ENCODE data around the gene PTPRG.

PTPRG gene

DNA sequence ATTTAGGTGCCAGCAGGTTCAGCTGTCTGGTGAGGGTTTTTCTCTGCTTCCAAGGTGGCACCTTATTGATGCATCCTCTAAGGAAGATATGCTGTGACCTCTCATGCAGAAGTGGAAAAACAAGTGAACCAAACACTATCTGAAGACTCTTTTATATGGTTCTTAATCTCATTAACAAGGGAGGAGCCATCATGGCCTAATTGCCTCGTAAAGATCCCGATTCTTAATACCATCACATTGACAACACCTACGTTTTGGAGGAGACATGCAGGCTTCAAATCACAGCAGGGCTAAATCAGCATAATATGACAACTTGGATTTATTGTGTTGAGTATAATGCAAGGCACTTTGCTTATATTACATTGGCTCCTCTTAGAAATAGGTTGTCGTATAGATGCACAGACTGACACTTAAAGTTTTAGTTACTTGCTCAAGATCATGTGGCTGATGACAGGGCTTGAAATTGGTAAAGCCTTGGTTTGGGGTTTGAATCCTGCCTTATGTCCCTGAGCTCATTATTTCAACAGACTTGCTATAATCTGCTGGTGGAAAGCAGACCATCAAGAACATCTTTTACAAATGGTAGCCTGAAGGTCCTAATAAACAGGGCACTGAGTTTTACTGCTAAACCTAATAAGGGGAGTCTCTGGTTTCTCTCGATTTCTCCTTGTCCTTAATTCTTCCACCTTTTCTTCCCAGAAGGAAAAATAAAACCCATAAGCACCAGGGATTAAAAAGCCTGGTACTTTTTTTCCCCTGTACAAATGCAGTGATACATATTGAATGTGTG lies 88.2 kb downstream of the PTPRG start:
- DNase-seq = no peak
- TF ChIP-seq GATA1 (IDR thresholded peaks at IDR 0.05; ENCODE audit: low read depth, low read length) (no peak), POLR2A (IDR thresholded peaks at IDR 0.05; ENCODE audit: low read length) (no peak)

DNA sequence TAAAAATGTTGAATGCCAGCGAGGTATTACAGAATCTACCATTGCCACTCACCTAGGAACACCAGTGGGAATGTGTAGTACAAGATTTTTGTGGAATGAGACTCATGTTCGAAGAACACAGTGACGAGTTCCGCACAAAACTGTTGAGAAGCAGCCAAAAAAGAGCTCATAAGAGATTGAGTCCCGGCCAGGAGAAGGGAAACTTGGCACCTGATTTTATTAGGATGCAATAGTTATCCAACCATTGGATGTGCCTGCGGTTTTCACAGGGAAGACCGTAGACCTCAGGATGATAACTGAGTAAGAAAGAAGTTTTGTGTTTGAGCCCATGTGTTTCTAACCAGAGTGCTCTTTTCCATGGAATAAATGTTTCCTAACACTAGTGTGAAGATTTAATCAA lies 88.9 kb downstream of the PTPRG start:
- DNase-seq = no peak
- TF ChIP-seq POLR2A (IDR thresholded peaks at IDR 0.05; ENCODE audit: low read length) (no peak), GATA1 (IDR thresholded peaks at IDR 0.05; ENCODE audit: low read depth, low read length) (no peak)

DNA sequence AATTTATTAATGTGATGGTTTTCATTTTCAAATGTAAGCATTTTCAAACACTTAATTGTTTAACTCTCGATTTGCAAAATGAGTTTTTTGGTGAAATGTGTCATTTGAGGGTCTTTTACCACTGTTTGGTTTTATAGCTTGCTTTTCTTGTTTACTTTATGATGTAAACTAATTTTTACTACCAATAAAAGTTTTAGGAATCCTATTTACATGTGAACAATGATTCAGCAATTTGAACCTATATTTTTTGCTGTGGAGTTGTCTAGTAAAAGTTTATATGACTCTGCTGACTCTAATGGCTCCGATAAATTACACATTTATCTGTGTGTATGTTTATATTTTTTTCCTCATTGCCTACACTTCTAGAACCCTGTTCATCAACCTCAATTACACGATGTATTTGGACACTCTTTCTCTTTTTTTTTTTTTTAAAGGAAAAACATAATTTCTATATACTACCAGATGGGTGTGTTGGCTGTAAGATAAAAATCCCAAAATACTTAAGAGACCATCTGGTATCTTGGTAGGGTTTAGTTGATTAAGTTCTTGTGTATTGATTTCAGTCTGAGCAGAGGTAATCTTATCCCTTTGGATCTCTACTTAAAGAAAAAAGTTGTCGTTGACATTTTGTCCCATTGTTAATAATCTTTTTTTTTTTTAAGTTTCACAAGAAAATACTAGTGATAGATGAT lies 89.5 kb downstream of the PTPRG start:
- TF ChIP-seq GATA1 (IDR thresholded peaks at IDR 0.05; ENCODE audit: low read depth, low read length) (no peak), POLR2A (IDR thresholded peaks at IDR 0.05; ENCODE audit: low read length) (no peak)
- no peak for DNase-seq

- no peak for TF ChIP-seq GATA1 (IDR thresholded peaks at IDR 0.05; ENCODE audit: low read depth, low read length)
- no peak for DNase-seq
These were observed 96.3 kb downstream of the PTPRG start for GRCh38 chr3:61657689-61658088.

- TF ChIP-seq POLR2A (IDR thresholded peaks at IDR 0.05; ENCODE audit: low read length) = no peak
- no peak for TF ChIP-seq GATA1 (IDR thresholded peaks at IDR 0.05; ENCODE audit: low read depth, low read length)
- no peak for DNase-seq
These were observed 101.5 kb downstream of the PTPRG start for GRCh38 chr3:61662861-61663260.

GRCh38 chr3:61663356-61664104 lies 102.2 kb downstream of the PTPRG start:
- no peak for DNase-seq
- no peak for TF ChIP-seq GATA1 (IDR thresholded peaks at IDR 0.05; ENCODE audit: low read depth, low read length)
- no peak for TF ChIP-seq POLR2A (IDR thresholded peaks at IDR 0.05; ENCODE audit: low read length)

DNA sequence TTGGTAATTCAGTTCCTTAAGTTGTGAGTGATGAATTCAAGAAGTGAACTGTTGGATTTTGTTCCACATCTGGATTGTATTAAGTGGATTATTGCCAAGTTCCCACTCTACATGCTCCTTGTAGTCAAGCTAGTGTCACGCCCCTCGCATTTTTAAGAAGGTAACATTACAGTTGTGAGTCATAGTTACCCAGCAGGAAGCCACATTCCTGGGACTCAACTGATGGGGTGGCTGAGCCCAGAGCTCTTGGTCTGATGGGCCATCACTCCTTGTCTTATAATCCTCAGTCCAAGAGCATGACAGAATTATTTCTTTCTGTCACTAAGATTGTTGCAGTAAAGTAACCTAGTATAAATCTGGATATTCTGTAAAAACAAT lies 102.7 kb downstream of the PTPRG start:
- DNase-seq = no peak
- TF ChIP-seq POLR2A (IDR thresholded peaks at IDR 0.05; ENCODE audit: low read length) = no peak
- no peak for TF ChIP-seq GATA1 (IDR thresholded peaks at IDR 0.05; ENCODE audit: low read depth, low read length)

DNA sequence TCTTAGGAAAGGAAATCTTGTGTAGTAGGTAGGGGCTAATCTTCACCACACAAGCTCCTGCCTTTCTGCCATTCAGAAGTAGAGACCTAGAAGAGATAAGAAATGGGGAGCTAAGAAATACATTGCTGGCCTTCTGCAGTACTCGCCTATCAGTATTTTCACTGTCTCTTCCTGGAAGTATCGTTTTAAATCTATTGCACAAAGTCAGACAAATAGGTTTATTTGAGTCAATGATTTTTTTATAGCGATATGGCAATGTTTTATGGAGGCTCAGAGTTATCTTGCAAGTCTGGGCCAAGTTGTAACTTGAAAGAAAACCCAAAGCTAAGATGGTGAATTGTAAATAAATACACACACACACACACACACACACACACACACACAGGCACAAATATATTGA lies 103.8 kb downstream of the PTPRG start:
- DNase-seq = no peak
- no peak for TF ChIP-seq POLR2A (IDR thresholded peaks at IDR 0.05; ENCODE audit: low read length)
- no peak for TF ChIP-seq GATA1 (IDR thresholded peaks at IDR 0.05; ENCODE audit: low read depth, low read length)

DNA sequence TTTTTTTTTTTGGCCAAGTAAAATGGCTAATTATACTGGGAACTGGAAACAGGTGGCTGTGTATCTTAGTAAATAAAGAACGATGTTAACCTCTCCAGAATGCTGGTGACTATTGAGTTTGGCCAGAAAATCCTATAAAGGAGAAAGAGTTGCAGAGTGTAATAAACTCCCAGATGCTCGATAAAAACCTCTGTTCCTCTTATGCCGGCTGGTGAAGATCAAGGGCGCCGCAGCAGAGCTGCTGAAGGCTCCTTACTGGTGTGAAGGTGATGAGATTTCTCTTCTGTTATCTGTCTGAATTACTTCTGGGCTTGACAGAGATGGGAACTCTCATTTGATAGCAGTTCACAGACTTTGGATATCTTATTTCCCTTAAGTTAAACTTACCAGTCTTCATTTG lies 104.6 kb downstream of the PTPRG start:
- no peak for DNase-seq

DNA sequence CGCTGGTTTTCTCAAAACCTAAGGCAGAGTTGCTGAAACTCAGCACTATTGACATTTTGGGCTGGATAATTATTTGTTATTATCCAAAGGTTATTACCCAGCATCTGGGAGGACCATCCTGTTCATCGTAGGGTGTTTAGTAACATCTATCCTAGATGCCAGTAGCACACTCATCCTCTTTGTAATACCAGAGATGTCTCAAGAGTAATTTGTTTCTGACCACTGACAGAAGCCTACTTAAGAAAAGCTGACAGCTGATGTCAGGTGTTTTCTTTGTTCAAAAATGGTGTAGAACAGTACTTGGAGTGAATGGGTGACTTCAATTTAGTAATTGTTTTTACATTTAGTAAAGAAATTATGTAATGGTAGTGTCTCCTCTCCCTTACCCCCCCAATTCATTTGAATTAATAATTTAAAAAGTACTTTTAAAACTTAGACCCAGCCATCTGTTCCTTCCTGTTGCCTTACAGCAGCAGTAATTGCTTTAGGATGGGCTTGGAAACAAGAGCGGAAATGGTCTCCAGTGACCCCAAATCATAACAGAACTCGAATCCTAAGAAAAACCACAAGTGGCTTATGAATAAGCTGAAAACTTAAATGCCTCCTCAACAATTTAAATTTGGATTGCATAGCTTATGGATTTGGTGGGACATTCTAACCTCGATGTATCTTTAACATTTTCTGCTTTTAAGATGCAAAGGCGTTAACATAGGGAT lies 105.4 kb downstream of the PTPRG start:
- no peak for DNase-seq
- TF ChIP-seq GATA1 (IDR thresholded peaks at IDR 0.05; ENCODE audit: low read depth, low read length) = no peak
- no peak for TF ChIP-seq POLR2A (IDR thresholded peaks at IDR 0.05; ENCODE audit: low read length)

More for the DNA sequence above, 104.6 kb downstream of the PTPRG start:
- no peak for TF ChIP-seq POLR2A (IDR thresholded peaks at IDR 0.05; ENCODE audit: low read length)
- TF ChIP-seq GATA1 (IDR thresholded peaks at IDR 0.05; ENCODE audit: low read depth, low read length) = no peak

DNA sequence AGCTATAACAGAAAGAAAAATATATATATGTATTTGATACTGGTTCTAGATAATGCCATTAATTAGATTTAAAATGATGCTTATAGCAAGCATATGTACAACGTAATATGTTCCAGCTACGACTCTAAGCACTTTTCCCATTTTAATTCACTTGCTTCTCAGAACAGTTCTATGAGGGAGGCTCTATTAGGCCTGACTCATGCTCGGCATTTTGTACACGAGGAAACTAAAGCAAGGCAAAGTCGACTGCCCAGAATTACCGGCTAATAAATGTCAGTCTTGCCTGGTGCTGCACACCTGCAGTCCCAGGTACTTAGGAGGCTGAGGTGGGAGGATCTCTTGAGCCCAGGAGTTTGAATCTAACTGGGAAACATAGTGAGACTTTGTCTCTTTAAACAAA lies 106.0 kb downstream of the PTPRG start:
- TF ChIP-seq POLR2A (IDR thresholded peaks at IDR 0.05; ENCODE audit: low read length) (no peak), GATA1 (IDR thresholded peaks at IDR 0.05; ENCODE audit: low read depth, low read length) (no peak)
- DNase-seq = no peak

- no peak for TF ChIP-seq GATA1 (IDR thresholded peaks at IDR 0.05; ENCODE audit: low read depth, low read length)
- no peak for TF ChIP-seq POLR2A (IDR thresholded peaks at IDR 0.05; ENCODE audit: low read length)
These were observed 106.4 kb downstream of the PTPRG start for GRCh38 chr3:61667814-61668213.

GRCh38 chr3:61668317-61668864 lies 107.0 kb downstream of the PTPRG start:
- TF ChIP-seq POLR2A (IDR thresholded peaks at IDR 0.05; ENCODE audit: low read length) = no peak
- no peak for TF ChIP-seq GATA1 (IDR thresholded peaks at IDR 0.05; ENCODE audit: low read depth, low read length)

More at GRCh38 chr3:61667814-61668213, 106.4 kb downstream of the PTPRG start:
- DNase-seq = no peak

More at GRCh38 chr3:61668317-61668864, 107.0 kb downstream of the PTPRG start:
- no peak for DNase-seq
